Hepatocyte (in vitro differentiated cells): Measurements from ENCODE around the gene SNRNP27. TPM values are rescaled to one million over a fixed set of nuclear protein-coding genes. Genes with fewer than 3 reads are reported as not detected.

ENCODE experiments used
- DNase-seq: peaks from one replicate; pipeline ENCODE4 v3.0.0-alpha.2; 2016; ENCODE audit warnings: low spot score
- H2AFZ ChIP-seq: fragments of 200-600 bp; sonication (generic); 2 replicates; pipeline ENCODE4 v1.6.0; 2016; ENCODE audit warnings: antibody characterized with exemption, mild to moderate bottlenecking
- H3K27ac ChIP-seq: fragments of 200-600 bp; sonication (generic); 2 replicates; pipeline ENCODE4 v1.5.1; 2016; ENCODE audit warnings: mild to moderate bottlenecking
- H3K27me3 ChIP-seq: fragments of 200-600 bp; sonication (generic); 2 replicates; pipeline ENCODE4 v1.6.1; 2016
- H3K36me3 ChIP-seq: fragments of 200-600 bp; sonication (generic); replicated peaks from 2 replicates; pipeline ENCODE4 v1.5.1; 2016; ENCODE audit warnings: low read depth; ENCODE audit not compliant: insufficient read depth
- H3K4me1 ChIP-seq: fragments of 200-600 bp; sonication (generic); 2 replicates; pipeline ENCODE4 v1.5.1; 2016; ENCODE audit warnings: mild to moderate bottlenecking, moderate library complexity; ENCODE audit not compliant: insufficient read depth
- H3K4me2 ChIP-seq: fragments of 200-600 bp; sonication (generic); 2 replicates; pipeline ENCODE4 v1.6.0; 2016
- H3K4me3 ChIP-seq: fragments of 200-600 bp; sonication (generic); 2 replicates; pipeline ENCODE4 v1.5.1; 2016; ENCODE audit warnings: mild to moderate bottlenecking
- H3K79me2 ChIP-seq: fragments of 200-600 bp; sonication (generic); 2 replicates; pipeline ENCODE4 v1.6.0; 2017; ENCODE audit warnings: mild to moderate bottlenecking
- H3K9me2 ChIP-seq: fragments of 200-600 bp; sonication (generic); replicated peaks from 2 replicates; pipeline ENCODE4 v1.6.0; 2017; ENCODE audit warnings: mild to moderate bottlenecking; ENCODE audit not compliant: insufficient read depth
- H3K9me3 ChIP-seq: fragments of 200-600 bp; sonication (generic); 2 replicates; pipeline ENCODE4 v1.5.1; 2016; ENCODE audit warnings: low read depth, mild to moderate bottlenecking
- H4K20me1 ChIP-seq: fragments of 200-600 bp; sonication (generic); 2 replicates; pipeline ENCODE4 v1.6.0; 2016; ENCODE audit warnings: mild to moderate bottlenecking; ENCODE audit not compliant: insufficient read depth, poor library complexity, severe bottlenecking
- EZH2 ChIP-seq: fragments of 200-600 bp; sonication (generic); IDR thresholded peaks from 2 replicates; pipeline ENCODE4 v1.6.1; 2016; ENCODE audit warnings: antibody characterized with exemption, mild to moderate bottlenecking, borderline replicate concordance
- EZH2phosphoT487 ChIP-seq: fragments of 200-600 bp; sonication (generic); IDR thresholded peaks from one replicate; pipeline ENCODE4 v1.6.1; 2018; ENCODE audit warnings: antibody characterized with exemption, mild to moderate bottlenecking, low read depth, moderate library complexity; ENCODE audit not compliant: unreplicated experiment, severe bottlenecking
- WGBS: methylation state at CpG from one replicate; pipeline ENCODE4 v1.1.6; 2016; ENCODE audit warnings: low lambda C conversion rate; ENCODE audit errors: missing lambda C conversion rate; 5-methylcytosine and 5-hydroxymethylcytosine counted together
- polyA plus RNA-seq: library from polyadenylated mRNA; unstranded; fragments of >200 nt; fragmentation: Nextera tagmentation; extraction: Ambion mirVana; gene quantifications from 2 replicates; pipeline ENCODE4 v1.2.1, GENCODE V29; 2016
- small RNA-seq: library from RNA; depleted of rRNA; stranded (forward); fragments of <200 nt; gene quantifications from one replicate; pipeline ENCODE3, GENCODE V24; 2014
- total RNA-seq: library from RNA; depleted of rRNA; stranded (reverse); fragments of >200 nt; gene quantifications from 2 replicates; pipeline ENCODE4 v1.2.3, GENCODE V29; 2014
- TF ChIP-seq, protein P1 (sequence below): fragments of 200-600 bp; sonication (generic); IDR thresholded peaks from 2 replicates; pipeline ENCODE4 v1.5.1; 2016; ENCODE audit warnings: antibody characterized with exemption, mild to moderate bottlenecking; ENCODE audit not compliant: poor library complexity

The SNRNP27 gene
- total and polyA plus RNA-seq, 2 experiments from 2014 or later, result 58.4 to 65.5 TPM

DNA sequence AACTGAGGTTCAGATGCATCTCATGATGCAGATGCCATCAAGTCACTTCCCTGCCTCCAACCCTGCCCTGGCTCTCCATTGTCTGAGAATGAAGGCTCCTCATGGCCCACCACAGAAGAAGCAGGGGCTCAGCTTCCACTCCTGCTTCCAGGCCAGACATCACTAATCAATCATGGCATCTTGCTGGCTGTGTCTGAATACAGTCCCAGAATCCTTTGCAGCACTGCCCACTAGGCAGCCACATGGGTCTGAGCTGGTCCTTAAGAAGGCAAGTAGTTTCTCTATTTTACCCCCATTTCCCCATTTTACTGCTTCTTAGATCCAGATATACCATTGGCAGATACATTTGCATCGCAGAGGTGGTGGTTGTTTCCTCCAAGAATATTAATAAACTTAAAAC is 60.3 kb downstream of the SNRNP27 start:
- Histone ChIP-seq H3K4me2 (no peak overlapping the region), H3K36me3 (no peaks in the 10 kb centered on the region), H3K4me1 (no peaks in the 10 kb centered on the region), H3K4me3 (no peak overlapping the region), H3K27me3 (peaks cover 3% of the 10 kb centered on the region), H3K9me3 (no peaks in the 10 kb centered on the region), H2AFZ (no peak overlapping the region), H3K9me2 (no peaks in the 10 kb centered on the region), H3K79me2 (no peaks in the 10 kb centered on the region), H4K20me1 (no peaks in the 10 kb centered on the region), H3K27ac (no peak overlapping the region)
- TF ChIP-seq EZH2 (no peak), EZH2phosphoT487 (no peak)
- TF ChIP-seq, protein P1, sequence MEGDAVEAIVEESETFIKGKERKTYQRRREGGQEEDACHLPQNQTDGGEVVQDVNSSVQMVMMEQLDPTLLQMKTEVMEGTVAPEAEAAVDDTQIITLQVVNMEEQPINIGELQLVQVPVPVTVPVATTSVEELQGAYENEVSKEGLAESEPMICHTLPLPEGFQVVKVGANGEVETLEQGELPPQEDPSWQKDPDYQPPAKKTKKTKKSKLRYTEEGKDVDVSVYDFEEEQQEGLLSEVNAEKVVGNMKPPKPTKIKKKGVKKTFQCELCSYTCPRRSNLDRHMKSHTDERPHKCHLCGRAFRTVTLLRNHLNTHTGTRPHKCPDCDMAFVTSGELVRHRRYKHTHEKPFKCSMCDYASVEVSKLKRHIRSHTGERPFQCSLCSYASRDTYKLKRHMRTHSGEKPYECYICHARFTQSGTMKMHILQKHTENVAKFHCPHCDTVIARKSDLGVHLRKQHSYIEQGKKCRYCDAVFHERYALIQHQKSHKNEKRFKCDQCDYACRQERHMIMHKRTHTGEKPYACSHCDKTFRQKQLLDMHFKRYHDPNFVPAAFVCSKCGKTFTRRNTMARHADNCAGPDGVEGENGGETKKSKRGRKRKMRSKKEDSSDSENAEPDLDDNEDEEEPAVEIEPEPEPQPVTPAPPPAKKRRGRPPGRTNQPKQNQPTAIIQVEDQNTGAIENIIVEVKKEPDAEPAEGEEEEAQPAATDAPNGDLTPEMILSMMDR, result no peak
- 100% methylated on average over 1 of the region's 1 CpG for WGBS
- DNase-seq, result no peak

Small RNA genes within 50 kb of the gene (small RNA-seq; reads per million reads assigned to genes)
- gene RPL23AP92, result not detected

Other genes starting within 250 kb of the SNRNP27 start
- 98.8 and 107 TPM in 2 replicates for gene ANXA4, start 151.8 kb upstream of the SNRNP27 start, total RNA-seq
- 191 and 231 TPM in 2 replicates for gene ANXA4, start 151.8 kb upstream of the SNRNP27 start, polyA plus RNA-seq
- 18.1 and 22.5 TPM in 2 replicates for gene GMCL1, start 64.3 kb upstream of the SNRNP27 start, total RNA-seq
- gene GMCL1, start 64.3 kb upstream of the SNRNP27 start, polyA plus RNA-seq, result 17.9 and 18.8 TPM in 2 replicates
- 25.8 and 29.7 TPM in 2 replicates for gene MXD1, start 21.2 kb downstream of the SNRNP27 start, total RNA-seq
- gene MXD1, start 21.2 kb downstream of the SNRNP27 start, polyA plus RNA-seq, result 41.8 and 45.4 TPM in 2 replicates
- gene ASPRV1, start 67.7 kb downstream of the SNRNP27 start, total RNA-seq, result 0.24 and 0.73 TPM in 2 replicates
- 0.66 TPM in 1 of 2 replicates, not detected in the other for gene ASPRV1, start 67.7 kb downstream of the SNRNP27 start, polyA plus RNA-seq
- 88.5 and 97.1 TPM in 2 replicates for gene PCBP1, start 193.5 kb downstream of the SNRNP27 start, total RNA-seq
- 180 and 183 TPM in 2 replicates for gene PCBP1, start 193.5 kb downstream of the SNRNP27 start, polyA plus RNA-seq